ENCODE results near the gene TMEM182.

Gene TMEM182

DNA sequence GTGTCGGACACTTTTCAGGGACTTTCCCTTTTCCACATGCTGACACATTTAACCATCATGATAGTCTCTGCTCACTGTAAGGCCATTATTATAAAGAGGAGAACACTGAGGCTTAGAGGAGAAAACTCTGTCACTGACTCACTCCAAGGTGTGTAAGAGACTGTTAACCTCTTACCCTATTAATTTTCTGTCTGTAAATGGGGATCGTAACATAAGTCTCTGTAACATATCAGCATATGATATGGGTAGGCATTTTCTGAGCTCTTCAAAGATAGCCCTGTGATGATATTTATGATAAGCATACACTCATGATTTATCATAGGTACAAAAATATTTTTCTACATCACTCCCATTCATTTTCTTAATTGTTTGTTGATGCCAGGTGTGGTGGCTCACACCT, 36.4 kb downstream of the TMEM182 start:
- H2AFZ ChIP-seq (ENCODE audit: low read length): no peak overlapping the region
- no peaks in the 10 kb centered on the region for H3K9me2 ChIP-seq (ENCODE audit: low read depth, low read length)
- H3K4me1 ChIP-seq (ENCODE audit: insufficient read depth, low read length, severe bottlenecking): no peaks in the 10 kb centered on the region
- H3K36me3 ChIP-seq (ENCODE audit: insufficient read depth, low read length): peaks cover 32% of the 10 kb centered on the region
- no peaks in the 10 kb centered on the region for H3F3A ChIP-seq (ENCODE audit: insufficient read depth, low read length)
- H3K27me3 ChIP-seq (ENCODE audit: insufficient read depth, low read length): no peaks in the 10 kb centered on the region
- H3K9ac ChIP-seq (ENCODE audit: low read length): no peak overlapping the region
- no peak overlapping the region for H3K4me2 ChIP-seq (ENCODE audit: low read length)
- H3K9me3 ChIP-seq (ENCODE audit: low read length): peaks cover 17% of the 10 kb centered on the region
- no peaks in the 10 kb centered on the region for H4K20me1 ChIP-seq (ENCODE audit: insufficient read depth, low read length)
- TF ChIP-seq, protein P1, sequence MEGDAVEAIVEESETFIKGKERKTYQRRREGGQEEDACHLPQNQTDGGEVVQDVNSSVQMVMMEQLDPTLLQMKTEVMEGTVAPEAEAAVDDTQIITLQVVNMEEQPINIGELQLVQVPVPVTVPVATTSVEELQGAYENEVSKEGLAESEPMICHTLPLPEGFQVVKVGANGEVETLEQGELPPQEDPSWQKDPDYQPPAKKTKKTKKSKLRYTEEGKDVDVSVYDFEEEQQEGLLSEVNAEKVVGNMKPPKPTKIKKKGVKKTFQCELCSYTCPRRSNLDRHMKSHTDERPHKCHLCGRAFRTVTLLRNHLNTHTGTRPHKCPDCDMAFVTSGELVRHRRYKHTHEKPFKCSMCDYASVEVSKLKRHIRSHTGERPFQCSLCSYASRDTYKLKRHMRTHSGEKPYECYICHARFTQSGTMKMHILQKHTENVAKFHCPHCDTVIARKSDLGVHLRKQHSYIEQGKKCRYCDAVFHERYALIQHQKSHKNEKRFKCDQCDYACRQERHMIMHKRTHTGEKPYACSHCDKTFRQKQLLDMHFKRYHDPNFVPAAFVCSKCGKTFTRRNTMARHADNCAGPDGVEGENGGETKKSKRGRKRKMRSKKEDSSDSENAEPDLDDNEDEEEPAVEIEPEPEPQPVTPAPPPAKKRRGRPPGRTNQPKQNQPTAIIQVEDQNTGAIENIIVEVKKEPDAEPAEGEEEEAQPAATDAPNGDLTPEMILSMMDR (IDR thresholded peaks at IDR 0.05; ENCODE audit: low read length): no peak
- TF ChIP-seq EZH2 (IDR thresholded peaks at IDR 0.05; ENCODE audit: borderline replicate concordance, low read length): no peak
- no peak overlapping the region for H3K27ac ChIP-seq (ENCODE audit: low read depth, low read length, poor library complexity, severe bottlenecking)
- no peaks in the 10 kb centered on the region for H3K79me2 ChIP-seq (ENCODE audit: insufficient read depth, low read length)
- no peak overlapping the region for H3K4me3 ChIP-seq (ENCODE audit: low read depth, low read length, poor library complexity, severe bottlenecking)

DNA sequence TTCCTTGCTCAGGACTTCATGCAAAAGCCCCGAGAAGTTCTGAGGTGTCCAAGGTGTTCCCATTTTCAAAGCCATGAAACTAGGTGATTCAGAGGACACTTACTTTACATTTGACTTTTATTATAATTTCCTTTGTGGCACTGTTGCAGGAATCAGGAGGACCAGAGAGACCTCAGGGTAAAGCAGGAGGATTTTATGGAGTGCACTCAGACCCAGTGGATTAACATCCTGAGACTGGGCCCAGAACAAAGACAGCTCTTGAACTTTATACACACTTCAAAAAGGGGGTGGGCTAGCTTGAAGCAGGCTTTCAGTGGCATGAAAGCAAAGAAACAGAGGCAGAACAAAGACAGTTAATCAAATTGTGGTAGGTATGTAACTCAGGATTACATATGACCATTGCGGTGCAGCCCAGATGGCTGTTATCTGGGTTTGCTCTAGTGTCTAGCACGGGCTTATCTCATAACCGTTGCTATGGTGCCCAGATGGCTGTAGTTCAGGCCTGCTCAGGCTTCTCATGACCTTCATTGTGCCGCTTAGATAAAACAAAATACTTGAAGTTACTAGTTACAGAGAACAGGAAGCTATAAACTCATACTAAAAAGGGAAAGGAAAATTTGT, 39.4 kb downstream of the TMEM182 start:
- Histone ChIP-seq H3F3A (ENCODE audit: insufficient read depth, low read length) (no peaks in the 10 kb centered on the region), H3K4me2 (ENCODE audit: low read length) (no peak overlapping the region), H3K9ac (ENCODE audit: low read length) (no peak overlapping the region), H3K9me2 (ENCODE audit: low read depth, low read length) (no peaks in the 10 kb centered on the region), H3K27ac (ENCODE audit: low read depth, low read length, poor library complexity, severe bottlenecking) (no peak overlapping the region), H2AFZ (ENCODE audit: low read length) (no peak overlapping the region), H3K79me2 (ENCODE audit: insufficient read depth, low read length) (no peaks in the 10 kb centered on the region), H3K4me1 (ENCODE audit: insufficient read depth, low read length, severe bottlenecking) (no peaks in the 10 kb centered on the region), H4K20me1 (ENCODE audit: insufficient read depth, low read length) (no peaks in the 10 kb centered on the region), H3K9me3 (ENCODE audit: low read length) (peaks cover 17% of the 10 kb centered on the region), H3K27me3 (ENCODE audit: insufficient read depth, low read length) (no peaks in the 10 kb centered on the region), H3K36me3 (ENCODE audit: insufficient read depth, low read length) (peaks cover 32% of the 10 kb centered on the region), H3K4me3 (ENCODE audit: low read depth, low read length, poor library complexity, severe bottlenecking) (no peak overlapping the region)
- TF ChIP-seq EZH2 (IDR thresholded peaks at IDR 0.05; ENCODE audit: borderline replicate concordance, low read length): no peak
- TF ChIP-seq, protein P1 (IDR thresholded peaks at IDR 0.05; ENCODE audit: low read length): no peak

DNA sequence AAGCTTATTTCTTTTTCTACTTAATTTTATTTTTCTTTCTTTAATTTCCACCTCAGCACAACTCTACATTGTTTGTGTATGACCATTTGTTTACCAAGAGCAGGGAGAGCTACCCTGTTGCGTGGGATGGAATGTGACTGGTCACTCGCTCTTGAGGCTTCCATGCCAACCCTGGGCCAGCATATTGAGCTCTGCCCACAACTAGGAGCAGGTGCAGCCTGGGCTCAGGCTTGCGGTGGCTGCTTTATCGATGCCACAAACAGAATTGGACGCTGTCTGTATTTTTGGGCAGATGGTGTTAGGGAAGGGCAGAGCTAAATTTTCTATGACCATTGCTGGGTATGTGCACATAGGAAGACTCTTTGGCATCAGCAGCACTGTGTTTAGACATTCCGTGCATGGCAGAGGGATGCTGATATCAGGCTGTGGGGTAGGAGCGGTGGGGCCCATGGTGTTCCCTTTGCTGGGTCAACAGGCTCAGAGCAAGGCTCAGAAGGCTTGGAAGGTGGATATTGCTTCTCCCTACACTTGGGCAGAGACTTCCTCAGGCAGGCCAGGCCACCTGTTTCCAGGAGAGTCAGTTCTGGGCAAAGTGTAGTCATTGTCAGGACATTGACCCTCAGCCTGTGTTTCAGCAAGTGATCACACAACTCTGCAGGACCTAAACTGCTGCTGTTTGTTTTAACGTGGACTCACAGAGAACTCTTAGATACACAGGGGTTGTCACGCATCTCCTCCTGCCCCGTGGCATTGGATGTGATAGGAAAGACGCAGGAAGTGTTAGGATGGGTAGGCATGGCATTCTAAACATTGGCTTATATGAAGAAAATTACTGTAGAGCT, 40.2 kb downstream of the TMEM182 start:
- Histone ChIP-seq H3K36me3 (ENCODE audit: insufficient read depth, low read length) (peaks cover 32% of the 10 kb centered on the region), H3K9me3 (ENCODE audit: low read length) (peaks cover 17% of the 10 kb centered on the region)

More for the DNA sequence above, 40.2 kb downstream of the TMEM182 start:
- Histone ChIP-seq H3K9ac (ENCODE audit: low read length) (no peak overlapping the region), H3K4me3 (ENCODE audit: low read depth, low read length, poor library complexity, severe bottlenecking) (no peak overlapping the region), H3K9me2 (ENCODE audit: low read depth, low read length) (no peaks in the 10 kb centered on the region), H3K79me2 (ENCODE audit: insufficient read depth, low read length) (no peaks in the 10 kb centered on the region), H3F3A (ENCODE audit: insufficient read depth, low read length) (no peaks in the 10 kb centered on the region), H3K4me1 (ENCODE audit: insufficient read depth, low read length, severe bottlenecking) (no peaks in the 10 kb centered on the region), H3K27ac (ENCODE audit: low read depth, low read length, poor library complexity, severe bottlenecking) (no peak overlapping the region), H3K4me2 (ENCODE audit: low read length) (no peak overlapping the region), H4K20me1 (ENCODE audit: insufficient read depth, low read length) (no peaks in the 10 kb centered on the region), H2AFZ (ENCODE audit: low read length) (no peak overlapping the region), H3K27me3 (ENCODE audit: insufficient read depth, low read length) (no peaks in the 10 kb centered on the region)
- TF ChIP-seq EZH2 (IDR thresholded peaks at IDR 0.05; ENCODE audit: borderline replicate concordance, low read length): no peak
- TF ChIP-seq, protein P1 (IDR thresholded peaks at IDR 0.05; ENCODE audit: low read length): no peak

Data from OCI-LY1 (cell line).